ENCODE results near the gene RFT1.

RFT1 gene

DNA sequence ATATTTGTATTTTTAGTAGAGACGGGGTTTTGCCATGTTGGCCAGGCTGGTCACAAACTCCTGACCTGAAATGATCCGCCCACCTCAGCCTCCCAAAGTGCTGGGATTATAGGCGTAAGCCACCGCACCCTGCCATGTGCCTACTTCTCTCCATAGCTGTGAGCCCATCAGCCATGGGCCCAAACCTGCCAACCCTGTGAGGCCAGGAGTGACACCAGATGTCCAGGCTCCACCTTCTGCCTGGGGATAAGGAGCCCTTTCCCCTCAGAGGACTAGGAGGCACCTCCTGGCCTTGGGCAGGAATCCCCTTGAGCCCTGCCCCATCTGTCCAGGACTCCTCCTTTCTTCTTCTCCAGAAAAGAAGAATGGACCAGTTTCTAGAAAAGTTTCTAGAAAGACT, 14.2 kb upstream of the RFT1 start:
- H3K36me3 Mint-ChIP-seq (ENCODE audit: low read depth), result no peaks in the 10 kb centered on the region

DNA sequence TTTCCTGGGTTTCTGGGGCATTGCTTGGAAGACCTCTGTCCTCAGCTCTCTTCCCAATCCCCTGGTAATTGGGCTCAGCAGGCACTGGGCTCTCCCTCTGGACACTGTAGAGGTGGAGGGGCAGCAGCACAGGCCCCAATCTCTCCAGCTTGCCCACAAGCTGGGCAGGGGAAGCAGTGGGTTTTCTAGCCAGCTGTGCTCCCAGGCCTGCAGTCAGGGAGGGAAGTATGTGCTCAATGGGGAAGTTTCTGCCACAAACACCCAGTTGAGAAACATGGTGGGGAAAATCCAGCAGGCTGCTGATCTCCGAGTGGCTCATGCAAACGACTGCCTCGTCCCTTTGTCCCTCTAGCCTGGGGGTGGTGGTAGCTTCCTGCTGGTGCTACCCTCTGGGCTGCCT, 12.8 kb upstream of the RFT1 start:
- Mint-ChIP-seq H3K36me3 (ENCODE audit: low read depth) (no peaks in the 10 kb centered on the region), H3K4me3 (no peak overlapping the region), H3K9me3 (no peaks in the 10 kb centered on the region), H3K4me1 (peaks cover 56% of the 10 kb centered on the region), H3K27me3 (ENCODE audit: low read depth, poor library complexity) (peaks cover 3% of the 10 kb centered on the region), H3K27ac (no peak overlapping the region)
- DNase-seq, result no peak
- TF ChIP-seq, protein P1, sequence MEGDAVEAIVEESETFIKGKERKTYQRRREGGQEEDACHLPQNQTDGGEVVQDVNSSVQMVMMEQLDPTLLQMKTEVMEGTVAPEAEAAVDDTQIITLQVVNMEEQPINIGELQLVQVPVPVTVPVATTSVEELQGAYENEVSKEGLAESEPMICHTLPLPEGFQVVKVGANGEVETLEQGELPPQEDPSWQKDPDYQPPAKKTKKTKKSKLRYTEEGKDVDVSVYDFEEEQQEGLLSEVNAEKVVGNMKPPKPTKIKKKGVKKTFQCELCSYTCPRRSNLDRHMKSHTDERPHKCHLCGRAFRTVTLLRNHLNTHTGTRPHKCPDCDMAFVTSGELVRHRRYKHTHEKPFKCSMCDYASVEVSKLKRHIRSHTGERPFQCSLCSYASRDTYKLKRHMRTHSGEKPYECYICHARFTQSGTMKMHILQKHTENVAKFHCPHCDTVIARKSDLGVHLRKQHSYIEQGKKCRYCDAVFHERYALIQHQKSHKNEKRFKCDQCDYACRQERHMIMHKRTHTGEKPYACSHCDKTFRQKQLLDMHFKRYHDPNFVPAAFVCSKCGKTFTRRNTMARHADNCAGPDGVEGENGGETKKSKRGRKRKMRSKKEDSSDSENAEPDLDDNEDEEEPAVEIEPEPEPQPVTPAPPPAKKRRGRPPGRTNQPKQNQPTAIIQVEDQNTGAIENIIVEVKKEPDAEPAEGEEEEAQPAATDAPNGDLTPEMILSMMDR (IDR thresholded peaks at IDR 0.05), result no peak

More for the DNA sequence above, 14.2 kb upstream of the RFT1 start:
- Mint-ChIP-seq H3K27ac (no peak overlapping the region), H3K9me3 (no peaks in the 10 kb centered on the region), H3K27me3 (ENCODE audit: low read depth, poor library complexity) (peaks cover 3% of the 10 kb centered on the region), H3K4me3 (no peak overlapping the region), H3K4me1 (peaks cover 55% of the 10 kb centered on the region)
- no peak for DNase-seq
- TF ChIP-seq, protein P1 (IDR thresholded peaks at IDR 0.05), result no peak

DNA sequence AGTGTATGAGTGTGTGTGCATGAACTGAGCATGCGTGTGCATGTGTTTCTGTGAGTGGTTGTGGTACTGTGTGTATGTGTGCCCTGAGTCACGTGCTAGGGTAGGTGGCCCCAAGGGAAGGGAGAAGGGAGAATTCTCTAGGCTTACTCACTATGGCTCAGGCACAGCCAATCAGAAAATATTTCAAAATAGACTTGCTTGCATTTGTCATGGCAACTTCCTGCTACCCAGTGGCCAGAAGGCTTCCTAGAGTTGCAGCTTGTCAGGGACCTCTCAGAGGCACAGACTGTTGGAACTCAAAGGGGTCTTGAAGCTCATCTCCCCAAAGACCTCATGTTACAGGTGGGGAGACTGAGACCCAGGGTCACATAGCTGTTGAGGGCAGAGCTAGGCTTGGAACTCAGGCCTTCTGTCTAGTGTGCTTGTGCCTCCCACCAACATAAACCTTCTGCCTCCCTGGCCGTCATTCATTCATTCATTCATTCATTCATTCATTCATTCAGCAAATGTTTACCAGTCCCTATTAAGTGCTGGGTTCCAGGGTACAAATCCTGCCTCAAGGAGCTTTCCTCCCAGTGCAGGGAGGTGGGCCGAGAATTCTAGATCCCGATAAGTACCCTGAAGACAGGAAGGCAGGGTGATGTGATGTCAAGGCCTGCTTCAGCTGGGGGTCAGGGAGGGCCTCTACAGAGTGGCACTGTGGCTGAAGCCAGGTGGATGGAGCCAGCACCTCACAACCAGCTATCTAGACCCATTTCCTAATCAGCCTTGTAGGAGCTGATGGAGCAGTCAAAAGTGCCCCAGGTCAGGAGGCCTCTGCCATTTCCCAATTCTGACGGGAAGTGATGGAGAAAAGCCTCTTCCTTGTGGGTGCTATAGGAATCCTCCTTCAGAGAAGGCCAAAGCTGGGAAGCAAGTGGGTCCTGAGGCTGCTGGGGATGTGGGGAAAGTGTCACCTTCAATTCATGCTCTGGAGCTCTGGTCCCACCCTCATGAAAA, 10.9 kb upstream of the RFT1 start:
- no peak overlapping the region for H3K4me3 Mint-ChIP-seq
- H3K27ac Mint-ChIP-seq, result no peak overlapping the region
- no peak for DNase-seq
- H3K27me3 Mint-ChIP-seq (ENCODE audit: low read depth, poor library complexity), result peaks cover 3% of the 10 kb centered on the region
- peaks cover 41% of the 10 kb centered on the region for H3K4me1 Mint-ChIP-seq
- H3K9me3 Mint-ChIP-seq, result no peaks in the 10 kb centered on the region
- TF ChIP-seq, protein P1 (IDR thresholded peaks at IDR 0.05), result no peak
- no peaks in the 10 kb centered on the region for H3K36me3 Mint-ChIP-seq (ENCODE audit: low read depth)

DNA sequence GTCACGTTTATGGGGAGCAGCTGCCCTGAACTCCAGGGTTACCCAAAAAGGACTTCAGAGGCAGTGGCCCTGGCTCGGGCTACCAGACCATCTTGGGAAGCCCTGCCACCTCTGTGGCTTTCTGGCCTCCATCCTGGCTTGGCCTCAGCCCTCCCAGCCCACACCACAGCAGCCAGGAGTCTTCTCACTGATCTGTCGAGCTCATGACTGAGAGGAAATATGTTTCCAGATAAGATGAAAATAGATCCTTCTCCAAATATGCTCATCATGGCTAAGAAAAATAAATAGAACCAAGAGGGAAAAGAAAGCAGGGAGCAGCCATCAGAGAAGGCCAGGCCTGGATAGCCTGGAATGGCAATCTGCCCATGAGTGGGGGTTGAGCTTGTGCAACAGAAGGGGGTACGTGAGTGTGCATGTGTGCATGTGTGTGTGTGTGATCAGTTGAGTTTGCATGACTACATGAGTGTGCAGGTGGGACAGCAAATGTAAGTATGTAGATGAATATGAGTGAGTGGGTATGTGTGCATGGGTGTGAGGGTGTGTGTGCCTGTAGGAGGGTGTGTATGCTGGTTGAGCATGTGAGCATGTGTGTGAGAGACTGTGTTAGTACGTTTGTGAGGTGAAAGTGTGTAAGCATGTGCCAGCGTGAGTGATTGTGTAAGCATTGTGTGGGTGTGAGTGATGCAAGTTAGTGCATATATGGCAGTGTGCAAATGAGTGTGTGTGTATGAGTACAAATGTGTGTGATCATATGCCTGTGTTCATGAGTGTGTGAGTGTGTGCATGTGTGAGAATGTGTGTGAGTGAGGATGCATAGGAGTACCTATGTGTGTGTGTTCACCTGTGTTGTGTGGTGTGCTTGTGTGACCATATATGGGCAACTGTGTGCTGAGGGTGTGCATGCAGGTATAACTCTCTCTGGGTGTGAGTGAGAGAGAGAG, 9.9 kb upstream of the RFT1 start:
- no peaks in the 10 kb centered on the region for H3K9me3 Mint-ChIP-seq
- DNase-seq, result no peak
- no peak overlapping the region for H3K27ac Mint-ChIP-seq
- H3K4me1 Mint-ChIP-seq, result peaks cover 31% of the 10 kb centered on the region
- peaks cover 6% of the 10 kb centered on the region for H3K27me3 Mint-ChIP-seq (ENCODE audit: low read depth, poor library complexity)
- H3K4me3 Mint-ChIP-seq, result no peak overlapping the region
- H3K36me3 Mint-ChIP-seq (ENCODE audit: low read depth), result no peaks in the 10 kb centered on the region
- TF ChIP-seq, protein P1 (IDR thresholded peaks at IDR 0.05), result no peak

DNA sequence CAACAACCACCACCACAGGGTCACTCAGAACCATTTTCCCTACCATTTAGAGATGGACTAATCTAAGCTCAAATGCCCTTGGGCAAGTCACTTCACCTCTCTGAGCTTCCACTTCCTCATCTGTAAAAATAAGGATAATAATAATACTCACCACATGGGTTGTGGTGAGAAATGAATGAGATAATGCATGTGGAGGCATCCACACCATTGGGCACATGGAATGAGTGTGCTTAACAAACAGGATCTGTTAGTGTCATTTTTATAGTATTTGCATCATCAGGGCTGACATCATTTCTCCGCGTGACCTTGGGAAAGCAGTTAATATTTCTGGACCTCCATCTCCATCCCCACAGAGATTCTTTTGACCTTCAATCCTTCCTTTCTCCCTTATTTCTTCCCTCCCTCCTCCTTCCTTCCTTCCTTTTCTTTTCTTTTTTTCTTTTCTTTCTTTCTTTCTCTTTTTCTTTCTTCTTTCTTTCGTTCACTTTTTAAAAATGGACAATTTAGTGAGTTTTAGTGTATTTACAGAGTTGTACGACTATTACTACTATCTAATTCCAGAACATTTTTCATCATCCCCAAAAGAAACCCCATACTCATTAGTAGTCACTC, 7.7 kb upstream of the RFT1 start:
- Mint-ChIP-seq H3K27ac (no peak overlapping the region), H3K9me3 (no peaks in the 10 kb centered on the region), H3K27me3 (ENCODE audit: low read depth, poor library complexity) (peaks cover 14% of the 10 kb centered on the region), H3K36me3 (ENCODE audit: low read depth) (no peaks in the 10 kb centered on the region), H3K4me3 (no peak overlapping the region), H3K4me1 (peaks cover 26% of the 10 kb centered on the region)
- no peak for DNase-seq
- TF ChIP-seq, protein P1 (IDR thresholded peaks at IDR 0.05), result no peak

All from nephron progenitor cell (in vitro differentiated cells).